HepG2 (cell line): ENCODE measurements around the gene TMEM187. TPM values are rescaled to one million over a fixed set of nuclear protein-coding genes. Genes with fewer than 3 reads are reported as not detected.

Experiments used
- ARID4A ChIP-seq: sonication (generic); formaldehyde crosslinking; IDR thresholded peaks from 2 replicates; pipeline ENCODE4 v1.5.0; 2020; ENCODE audit warnings: mild to moderate bottlenecking, missing genetic modification reagents, borderline replicate concordance
- BCL6 ChIP-seq: IDR thresholded peaks from 2 replicates; pipeline ENCODE4 v1.6.1; 2016; ENCODE audit warnings: missing genetic modification reagents, missing compliant biosample characterization
- CCAR2 ChIP-seq: fragments of 200-400 bp; formaldehyde crosslinking; optimal IDR thresholded peaks from 2 replicates; pipeline ENCODE3; 2018; ENCODE audit warnings: low read depth, mild to moderate bottlenecking, low read length, moderate library complexity
- CENPBD1 ChIP-seq: sonication (generic); formaldehyde crosslinking; IDR thresholded peaks from 2 replicates; pipeline ENCODE4 v1.8.0; 2022; ENCODE audit warnings: missing genetic modification reagents, low read depth, mild to moderate bottlenecking, borderline replicate concordance
- ELF1 ChIP-seq: sonication (generic); formaldehyde crosslinking; IDR thresholded peaks from 2 replicates; pipeline ENCODE4 v1.4.0; 2020; ENCODE audit warnings: missing genetic modification reagents
- ETS1 ChIP-seq: sonication (generic); formaldehyde crosslinking; IDR thresholded peaks from 2 replicates; pipeline ENCODE4 v1.4.0; 2020; ENCODE audit warnings: missing genetic modification reagents
- HBP1 ChIP-seq: IDR thresholded peaks from 2 replicates; pipeline ENCODE4 v1.6.1; 2016; ENCODE audit warnings: low read depth, control low read depth
- HDAC6 ChIP-seq: fragments of 200-600 bp; sonication (generic); IDR thresholded peaks from 2 replicates; pipeline ENCODE4 v1.7.0; 2017; ENCODE audit warnings: mild to moderate bottlenecking, antibody characterized with exemption, low read length, low read depth
- MYC ChIP-seq: sonication (generic); formaldehyde crosslinking; IDR thresholded peaks from 2 replicates; pipeline ENCODE4 v1.9.0; 2021; ENCODE audit warnings: missing genetic modification reagents, borderline replicate concordance
- RXRB ChIP-seq: IDR thresholded peaks from 2 replicates; pipeline ENCODE4 v1.6.1; 2016; ENCODE audit warnings: borderline replicate concordance, missing genetic modification reagents, missing compliant biosample characterization
- SAP130 ChIP-seq: IDR thresholded peaks from 2 replicates; pipeline ENCODE4 v1.6.1; 2016; ENCODE audit warnings: low read depth
- ZFP82 ChIP-seq: sonication (generic); formaldehyde crosslinking; IDR thresholded peaks from 2 replicates; pipeline ENCODE4 v1.5.1; 2020; ENCODE audit warnings: mild to moderate bottlenecking, missing genetic modification reagents, borderline replicate concordance
- ZFP91 ChIP-seq: sonication (generic); formaldehyde crosslinking; IDR thresholded peaks from 2 replicates; pipeline ENCODE4 v1.9.0; 2022; ENCODE audit warnings: missing genetic modification reagents, mild to moderate bottlenecking, borderline replicate concordance
- ZNF276 ChIP-seq: sonication (generic); formaldehyde crosslinking; IDR thresholded peaks from 2 replicates; pipeline ENCODE4 v1.4.0; 2020; ENCODE audit warnings: mild to moderate bottlenecking, low read depth, missing genetic modification reagents
- ZNF280B ChIP-seq: sonication (generic); formaldehyde crosslinking; IDR thresholded peaks from 2 replicates; pipeline ENCODE4 v1.5.0; 2020; ENCODE audit warnings: missing genetic modification reagents, mild to moderate bottlenecking, borderline replicate concordance
- ZNF431 ChIP-seq: sonication (generic); formaldehyde crosslinking; IDR thresholded peaks from 2 replicates; pipeline ENCODE4 v1.9.0; 2022; ENCODE audit warnings: missing genetic modification reagents, low read depth, mild to moderate bottlenecking, borderline replicate concordance
- polyA plus RNA-seq, 8 experiments: library from polyadenylated mRNA; depleted of rRNA in 3 of 8; stranded (reverse) in 7 of 8; unstranded in 1 of 8; fragments of >200 nt; fragmentation: Illumina TruSeq in 4 of 8; extraction: Trizol in 4 of 8; gene quantifications; 2 replicates each; pipeline versions ENCODE4 v1.2.1 to v1.2.3, GENCODE V29; 2011 to 2016; ENCODE audit warnings: low read depth in 4 of 8, missing spikeins in 1 of 8, mixed read lengths in 1 of 8; ENCODE audit not compliant: insufficient read depth in 1 of 8
- total RNA-seq, 5 experiments: library from RNA; depleted of rRNA; stranded (reverse); fragments of >200 nt; fragmentation: Illumina TruSeq; extraction: Trizol; gene quantifications; 2 replicates each; pipeline ENCODE4 v1.2.3, GENCODE V29; 2016; ENCODE audit warnings: low read depth in 1 of 5

The TMEM187 gene
- total and polyA plus RNA-seq, 2 of the 13 experiments (the other 11 are each of a cell fraction or from before 2014, with no cell fraction given), result 2.2 to 6.2 TPM

GRCh38 chrX:153935326-153935851, 37.2 kb upstream of the TMEM187 start (continued):
- TF ChIP-seq ZNF431 (CRISPR knock-in tag) (no peak), ELF1 (CRISPR knock-in tag) (no peak), ZNF276 (CRISPR knock-in tag) (no peak), HBP1 (CRISPR knock-in tag) (no peak), ZNF280B (CRISPR knock-in tag) (no peak), SAP130 (CRISPR knock-in tag) (peak; percentile 46; the same call in 1 of the 2 replicates), MYC (CRISPR knock-in tag) (peak; percentile 68; the same call in 1 of the 2 replicates), HDAC6 (no peak), BCL6 (CRISPR knock-in tag) (no peak), ZFP82 (CRISPR knock-in tag) (no peak), RXRB (CRISPR knock-in tag) (no peak), CCAR2 (no peak), ETS1 (no peak), CENPBD1 (CRISPR knock-in tag) (no peak), ARID4A (CRISPR knock-in tag) (0 out of 2 replicates have a peak, but pooled peaks have one; percentile 7), ZFP91 (CRISPR knock-in tag) (0 out of 2 replicates have a peak, but pooled peaks have one; percentile 14)
